PFSK-1 (cell line): ENCODE measurements around the gene INO80C.

Source experiments
- FOXP2 ChIP-seq: optimal IDR thresholded peaks from 2 replicates; pipeline ENCODE3; 2011; ENCODE audit warnings: borderline replicate concordance, control low read depth, inconsistent platforms; ENCODE audit not compliant: insufficient read depth; ENCODE audit errors: extremely low read length, extremely low read depth
- POLR2AphosphoS5 ChIP-seq: IDR thresholded peaks from 2 replicates; pipeline ENCODE4 v1.6.1; 2012; ENCODE audit warnings: low read depth, mild to moderate bottlenecking, control low read depth, low read length, moderate library complexity
- REST ChIP-seq, 2 experiments: IDR thresholded peaks; 2 replicates each; pipeline versions ENCODE4 v1.6.1 to v1.8.0; 2011 to 2012; ENCODE audit warnings: low read depth in 2 of 2, low read length in 2 of 2, control low read depth in 1 of 2, inconsistent platforms in 1 of 2, mild to moderate bottlenecking in 1 of 2, moderate library complexity in 1 of 2; ENCODE audit not compliant: insufficient read depth in 1 of 2
- SIN3A ChIP-seq: IDR thresholded peaks from 2 replicates; pipeline ENCODE4 v1.6.1; 2012; ENCODE audit warnings: mild to moderate bottlenecking, low read length, moderate library complexity, borderline replicate concordance; ENCODE audit not compliant: insufficient read depth
- TAF1 ChIP-seq: IDR thresholded peaks from 2 replicates; pipeline ENCODE4 v1.6.1; 2012; ENCODE audit warnings: low read length, control low read depth, borderline replicate concordance; ENCODE audit not compliant: insufficient read depth

GRCh38 chr18:35526495-35527059, 28.8 kb upstream of the INO80C start:
- TF ChIP-seq POLR2AphosphoS5 (no peak), FOXP2 (no peak), REST (IDR thresholded peaks at IDR 0.05; ENCODE audit: insufficient read depth in 1 of 2, low read depth in 2 of 2, low read length in 2 of 2) (no peak), SIN3A (no peak), TAF1 (no peak)
